Measurements from ENCODE around the gene ZNF79.

ZNF79 gene

DNA sequence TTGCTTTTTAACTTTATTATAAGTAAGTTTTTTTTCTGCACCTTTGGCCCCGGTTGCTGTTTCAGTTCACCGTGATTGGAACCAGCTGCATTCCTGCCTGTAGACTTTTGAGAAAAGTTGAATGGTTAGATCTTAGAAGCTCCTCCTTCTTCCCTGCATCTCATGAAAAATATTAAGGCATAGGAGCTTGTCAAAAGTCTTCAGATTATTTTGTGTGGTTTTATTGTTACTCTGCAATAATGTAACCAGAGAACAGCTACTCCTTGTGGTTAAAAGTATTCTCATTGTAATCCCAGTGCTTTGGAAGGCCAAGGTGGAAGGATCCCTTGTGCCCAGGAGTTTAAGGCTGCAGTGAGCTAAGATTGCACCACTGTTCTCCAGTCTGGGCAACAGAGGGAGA is 30.5 kb upstream of the ZNF79 start:
- no peak for TF ChIP-seq RAD21 (IDR thresholded peaks at IDR 0.05; ENCODE audit: low read depth)
- no peak for TF ChIP-seq NFIC (IDR thresholded peaks at IDR 0.05)
- TF ChIP-seq, protein P1, sequence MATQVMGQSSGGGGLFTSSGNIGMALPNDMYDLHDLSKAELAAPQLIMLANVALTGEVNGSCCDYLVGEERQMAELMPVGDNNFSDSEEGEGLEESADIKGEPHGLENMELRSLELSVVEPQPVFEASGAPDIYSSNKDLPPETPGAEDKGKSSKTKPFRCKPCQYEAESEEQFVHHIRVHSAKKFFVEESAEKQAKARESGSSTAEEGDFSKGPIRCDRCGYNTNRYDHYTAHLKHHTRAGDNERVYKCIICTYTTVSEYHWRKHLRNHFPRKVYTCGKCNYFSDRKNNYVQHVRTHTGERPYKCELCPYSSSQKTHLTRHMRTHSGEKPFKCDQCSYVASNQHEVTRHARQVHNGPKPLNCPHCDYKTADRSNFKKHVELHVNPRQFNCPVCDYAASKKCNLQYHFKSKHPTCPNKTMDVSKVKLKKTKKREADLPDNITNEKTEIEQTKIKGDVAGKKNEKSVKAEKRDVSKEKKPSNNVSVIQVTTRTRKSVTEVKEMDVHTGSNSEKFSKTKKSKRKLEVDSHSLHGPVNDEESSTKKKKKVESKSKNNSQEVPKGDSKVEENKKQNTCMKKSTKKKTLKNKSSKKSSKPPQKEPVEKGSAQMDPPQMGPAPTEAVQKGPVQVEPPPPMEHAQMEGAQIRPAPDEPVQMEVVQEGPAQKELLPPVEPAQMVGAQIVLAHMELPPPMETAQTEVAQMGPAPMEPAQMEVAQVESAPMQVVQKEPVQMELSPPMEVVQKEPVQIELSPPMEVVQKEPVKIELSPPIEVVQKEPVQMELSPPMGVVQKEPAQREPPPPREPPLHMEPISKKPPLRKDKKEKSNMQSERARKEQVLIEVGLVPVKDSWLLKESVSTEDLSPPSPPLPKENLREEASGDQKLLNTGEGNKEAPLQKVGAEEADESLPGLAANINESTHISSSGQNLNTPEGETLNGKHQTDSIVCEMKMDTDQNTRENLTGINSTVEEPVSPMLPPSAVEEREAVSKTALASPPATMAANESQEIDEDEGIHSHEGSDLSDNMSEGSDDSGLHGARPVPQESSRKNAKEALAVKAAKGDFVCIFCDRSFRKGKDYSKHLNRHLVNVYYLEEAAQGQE (IDR thresholded peaks at IDR 0.05; ENCODE audit: low read depth) = no peak
- no peak for TF ChIP-seq EP300 (IDR thresholded peaks at IDR 0.05; ENCODE audit: borderline replicate concordance)
- TF ChIP-seq TEAD4 (IDR thresholded peaks at IDR 0.05) = no peak
- TF ChIP-seq EGR1 (IDR thresholded peaks at IDR 0.05) = no peak
- no peak for TF ChIP-seq ZBTB7A (IDR thresholded peaks at IDR 0.05; ENCODE audit: low read depth)
- TF ChIP-seq TAF1 (IDR thresholded peaks at IDR 0.05; ENCODE audit: low read depth) = no peak
- no peak for TF ChIP-seq YY1 (IDR thresholded peaks at IDR 0.05; ENCODE audit: low read depth)
- TF ChIP-seq, protein P2, sequence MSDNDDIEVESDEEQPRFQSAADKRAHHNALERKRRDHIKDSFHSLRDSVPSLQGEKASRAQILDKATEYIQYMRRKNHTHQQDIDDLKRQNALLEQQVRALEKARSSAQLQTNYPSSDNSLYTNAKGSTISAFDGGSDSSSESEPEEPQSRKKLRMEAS (IDR thresholded peaks at IDR 0.05) = no peak
- TF ChIP-seq CREB1 (IDR thresholded peaks at IDR 0.05; ENCODE audit: low read depth) = no peak
- TF ChIP-seq TCF12 (IDR thresholded peaks at IDR 0.05; ENCODE audit: low read depth) = no peak
- TF ChIP-seq, protein P3, sequence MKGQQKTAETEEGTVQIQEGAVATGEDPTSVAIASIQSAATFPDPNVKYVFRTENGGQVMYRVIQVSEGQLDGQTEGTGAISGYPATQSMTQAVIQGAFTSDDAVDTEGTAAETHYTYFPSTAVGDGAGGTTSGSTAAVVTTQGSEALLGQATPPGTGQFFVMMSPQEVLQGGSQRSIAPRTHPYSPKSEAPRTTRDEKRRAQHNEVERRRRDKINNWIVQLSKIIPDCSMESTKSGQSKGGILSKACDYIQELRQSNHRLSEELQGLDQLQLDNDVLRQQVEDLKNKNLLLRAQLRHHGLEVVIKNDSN (IDR thresholded peaks at IDR 0.05) = no peak

DNA sequence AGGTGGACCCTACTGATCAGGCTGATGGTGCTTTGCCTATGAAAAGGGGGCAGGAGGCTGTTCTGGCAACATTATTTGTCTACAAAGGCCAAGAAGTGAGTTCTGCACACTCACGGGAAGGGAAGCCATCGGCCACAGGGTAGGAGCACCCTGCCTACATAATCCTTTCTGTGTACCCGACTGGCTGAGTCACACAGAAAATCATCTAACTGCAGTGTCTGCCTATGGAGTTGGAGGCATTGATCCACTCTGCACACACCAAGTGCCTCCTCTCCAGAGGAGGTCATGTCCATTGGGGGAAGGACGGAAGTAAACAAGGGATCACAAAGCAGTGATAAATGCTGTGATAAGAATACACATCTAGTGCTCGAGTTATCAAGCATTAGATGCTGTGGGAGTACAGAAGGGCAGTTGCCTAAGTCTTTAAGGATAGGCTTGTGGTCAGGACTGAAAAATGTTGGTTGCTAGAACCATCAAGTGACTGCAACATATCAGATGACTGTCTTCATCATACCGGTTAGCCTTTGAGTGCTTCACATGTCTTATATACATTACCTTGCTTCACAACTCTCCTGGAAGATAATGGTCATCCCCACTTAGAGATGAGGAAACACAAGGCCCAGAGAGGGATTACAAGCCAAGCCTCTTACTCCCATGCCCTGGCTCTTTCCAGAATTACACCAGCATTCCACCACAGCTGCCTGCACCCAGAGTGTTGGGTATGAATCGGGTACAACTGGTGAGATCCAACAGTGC is 28.5 kb upstream of the ZNF79 start:
- no peak for TF ChIP-seq TAF1 (IDR thresholded peaks at IDR 0.05; ENCODE audit: low read depth)
- TF ChIP-seq, protein P1 (IDR thresholded peaks at IDR 0.05; ENCODE audit: low read depth) = no peak
- no peak for TF ChIP-seq RAD21 (IDR thresholded peaks at IDR 0.05; ENCODE audit: low read depth)
- no peak for TF ChIP-seq EP300 (IDR thresholded peaks at IDR 0.05; ENCODE audit: borderline replicate concordance)
- TF ChIP-seq, protein P3 (IDR thresholded peaks at IDR 0.05) = no peak
- no peak for TF ChIP-seq EGR1 (IDR thresholded peaks at IDR 0.05)

DNA sequence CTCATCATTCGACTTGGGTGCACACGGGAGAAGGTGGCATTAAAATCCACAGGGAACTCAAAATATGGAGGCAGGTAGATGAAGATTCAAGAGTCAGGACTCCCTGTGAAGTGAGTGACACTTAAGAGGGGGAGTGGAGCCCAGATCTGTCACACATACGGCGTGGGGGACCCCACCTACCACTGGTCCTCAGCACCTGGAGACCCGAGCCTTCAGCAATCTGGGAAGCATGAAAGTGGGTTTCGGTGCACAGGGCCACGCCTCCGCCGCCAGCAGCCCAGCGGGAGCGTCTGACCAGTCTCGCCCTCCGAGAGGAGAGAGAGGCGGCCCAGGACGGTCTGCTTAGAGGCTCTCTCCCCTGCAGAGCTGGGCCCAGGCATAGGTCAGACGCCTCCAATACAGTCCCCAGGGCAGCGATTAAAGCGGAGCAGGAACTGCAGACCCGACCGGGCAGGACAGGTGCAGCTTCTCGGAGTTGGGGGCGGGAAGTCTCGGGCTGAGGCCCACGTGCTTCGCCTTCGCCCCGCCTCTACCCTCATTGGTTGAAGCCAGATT is 27.9 kb upstream of the ZNF79 start:
- TF ChIP-seq, protein P2 (IDR thresholded peaks at IDR 0.05) = peak; percentile 97
- TF ChIP-seq TAF1 (IDR thresholded peaks at IDR 0.05; ENCODE audit: low read depth) (peak; percentile 35; the same call in 1 of the 2 replicates), TCF12 (IDR thresholded peaks at IDR 0.05; ENCODE audit: low read depth) (peak; percentile 35; the same call in 1 of the 2 replicates), RAD21 (IDR thresholded peaks at IDR 0.05; ENCODE audit: low read depth) (no peak), CREB1 (IDR thresholded peaks at IDR 0.05; ENCODE audit: low read depth) (0 out of 2 replicates have a peak, but pooled peaks have one; percentile 11), EGR1 (IDR thresholded peaks at IDR 0.05) (no peak), YY1 (IDR thresholded peaks at IDR 0.05; ENCODE audit: low read depth) (no peak), EP300 (IDR thresholded peaks at IDR 0.05; ENCODE audit: borderline replicate concordance) (no peak), NFIC (IDR thresholded peaks at IDR 0.05) (peak; percentile 21; the same call in 1 of the 2 replicates), CEBPB (IDR thresholded peaks at IDR 0.05) (no peak)
- TF ChIP-seq, protein P3 (IDR thresholded peaks at IDR 0.05) = peak; percentile 91

DNA sequence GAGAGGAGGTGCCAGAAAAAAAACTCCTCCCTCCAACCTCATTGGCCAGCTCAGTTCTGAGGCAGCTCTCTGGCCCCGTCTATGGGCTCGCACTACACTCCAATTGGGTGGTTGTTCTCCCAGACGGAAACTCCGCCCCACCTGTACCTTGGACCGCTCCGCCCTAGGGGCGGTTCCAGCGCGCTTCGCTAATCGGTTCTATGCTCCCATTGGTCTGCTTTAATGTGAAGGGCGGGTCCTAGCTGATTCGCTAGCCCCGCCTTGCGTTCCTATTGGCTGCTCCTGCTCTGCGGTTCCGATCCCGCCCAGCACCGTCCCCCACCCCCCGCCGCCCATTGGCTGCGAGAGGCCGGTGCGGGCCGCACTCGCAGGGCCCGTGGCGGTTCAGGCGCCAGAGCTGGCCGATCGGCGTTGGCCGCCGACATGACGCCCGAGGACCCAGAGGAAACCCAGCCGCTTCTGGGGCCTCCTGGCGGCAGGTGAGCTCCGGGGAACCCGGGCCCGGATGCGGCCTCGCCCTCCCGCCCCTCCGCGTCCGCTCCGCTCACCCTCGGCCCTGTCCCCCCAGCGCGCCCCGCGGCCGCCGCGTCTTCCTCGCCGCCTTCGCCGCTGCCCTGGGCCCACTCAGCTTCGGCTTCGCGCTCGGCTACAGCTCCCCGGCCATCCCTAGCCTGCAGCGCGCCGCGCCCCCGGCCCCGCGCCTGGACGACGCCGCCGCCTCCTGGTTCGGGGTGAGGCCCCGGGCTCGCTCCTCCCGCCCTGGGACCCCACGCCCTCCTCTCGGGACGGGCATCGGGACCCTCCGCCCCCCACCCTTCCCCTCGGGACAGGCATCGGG is 27.2 kb upstream of the ZNF79 start, which contains the start of gene SLC2A8:
Gene SLC2A8, plus strand, starts transcription at position 362 of the 838 bp plus-strand sequence. Its CDS starts 62 bp downstream, at position 424.
- TF ChIP-seq TCF12 (IDR thresholded peaks at IDR 0.05; ENCODE audit: low read depth) (no peak), EP300 (IDR thresholded peaks at IDR 0.05; ENCODE audit: borderline replicate concordance) (no peak), TAF1 (IDR thresholded peaks at IDR 0.05; ENCODE audit: low read depth) (peak; percentile 87), CREB1 (IDR thresholded peaks at IDR 0.05; ENCODE audit: low read depth) (0 out of 2 replicates have a peak, but pooled peaks have one; percentile 8), EGR1 (IDR thresholded peaks at IDR 0.05) (0 out of 2 replicates have a peak, but pooled peaks have one; percentile 4), ZBTB7A (IDR thresholded peaks at IDR 0.05; ENCODE audit: low read depth) (no peak; the same call in 1 of the 2 replicates), CEBPB (IDR thresholded peaks at IDR 0.05) (no peak), NFIC (IDR thresholded peaks at IDR 0.05) (no peak), FOXM1 (IDR thresholded peaks at IDR 0.05; ENCODE audit: borderline replicate concordance, low read depth) (no peak), RAD21 (IDR thresholded peaks at IDR 0.05; ENCODE audit: low read depth) (0 out of 2 replicates have a peak, but pooled peaks have one; percentile 10), TEAD4 (IDR thresholded peaks at IDR 0.05) (no peak), YY1 (IDR thresholded peaks at IDR 0.05; ENCODE audit: low read depth) (no peak)
- TF ChIP-seq, protein P2 (IDR thresholded peaks at IDR 0.05) = no peak; the same call in 1 of the 2 replicates
- TF ChIP-seq, protein P1 (IDR thresholded peaks at IDR 0.05; ENCODE audit: low read depth) = 0 out of 2 replicates have a peak, but pooled peaks have one; percentile 12
- TF ChIP-seq, protein P3 (IDR thresholded peaks at IDR 0.05) = 0 out of 2 replicates have a peak, but pooled peaks have one; percentile 8

Data from Ishikawa (cell line).